Measurements from ENCODE around the gene SERPING1. TPM values are rescaled to one million over a fixed set of nuclear protein-coding genes. Genes with fewer than 3 reads are reported as not detected.
A peak's percentile ranks its signal among the peaks of the same experiment; 100 is the strongest.

Gene SERPING1
- polyA plus RNA-seq, 1 of the 3 experiments (the other 2 are of a cell fraction), result 4.5 TPM

DNA sequence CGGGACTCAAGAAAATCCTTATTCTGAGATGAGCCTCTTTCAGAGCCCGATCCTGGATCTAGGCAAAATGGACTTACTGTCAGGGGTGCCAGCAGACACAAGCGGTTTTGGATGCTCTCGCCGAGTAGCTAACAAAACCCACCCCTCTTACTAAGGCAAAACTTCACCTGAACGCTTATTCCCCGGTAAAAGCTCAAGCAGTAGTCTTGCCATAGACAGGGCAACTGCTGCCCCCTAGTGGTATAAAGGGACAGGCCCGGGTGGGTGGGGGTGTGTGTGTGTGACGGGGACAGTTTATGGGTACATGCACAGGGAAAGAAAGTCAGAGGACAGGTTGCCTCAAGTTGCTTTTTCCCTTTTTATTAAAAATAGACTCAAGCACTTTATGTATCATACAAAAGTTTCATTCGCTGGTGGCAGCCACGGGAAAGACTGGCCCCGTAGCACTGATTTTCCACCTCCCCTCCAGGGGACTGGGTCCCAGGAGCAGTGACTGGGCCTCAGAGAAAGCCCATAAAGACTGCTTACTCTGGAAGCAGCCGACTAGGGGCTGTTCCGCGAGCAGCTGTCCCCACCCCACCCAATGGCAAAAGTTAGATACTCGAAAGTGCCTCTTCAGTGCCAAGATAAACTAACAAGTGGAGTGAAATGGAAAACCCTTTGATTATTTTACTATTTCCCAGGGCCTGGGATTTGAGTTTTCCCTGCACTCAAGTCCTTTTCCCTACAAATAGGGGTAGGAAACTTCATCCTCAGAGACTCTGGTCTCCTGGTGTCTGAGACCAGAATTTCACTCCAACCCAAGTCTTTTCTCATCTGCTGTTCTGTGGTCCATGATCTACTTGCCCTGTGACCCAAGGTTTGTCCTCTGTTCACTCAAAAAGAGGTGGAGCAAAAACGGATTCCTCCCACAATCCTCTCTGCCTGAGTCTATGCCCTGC is 47.5 kb downstream of the SERPING1 start:
- H3K79me2 ChIP-seq (ENCODE audit: insufficient read depth), result peaks cover 33% of the 10 kb centered on the region
- H3K9me3 ChIP-seq, result no peaks in the 10 kb centered on the region
- no peak for TF ChIP-seq MEF2A (IDR thresholded peaks at IDR 0.05; ENCODE audit: borderline replicate concordance, low read depth)
- TF ChIP-seq TEAD4 (IDR thresholded peaks at IDR 0.05; ENCODE audit: borderline replicate concordance, insufficient read depth), result no peak
- TF ChIP-seq RFX5 (IDR thresholded peaks at IDR 0.05; ENCODE audit: low read length), result no peak
- no peak for TF ChIP-seq MXI1 (IDR thresholded peaks at IDR 0.05; ENCODE audit: low read depth, low read length)
- TF ChIP-seq POLR2AphosphoS5 (IDR thresholded peaks at IDR 0.05; ENCODE audit: low read depth, low read length), result 0 out of 2 replicates have a peak, but pooled peaks have one; percentile 40
- no peak for TF ChIP-seq RCOR1 (IDR thresholded peaks at IDR 0.05; ENCODE audit: low read length)
- TF ChIP-seq ELF1 (IDR thresholded peaks at IDR 0.05), result no peak
- TF ChIP-seq PBX3 (IDR thresholded peaks at IDR 0.05), result no peak
- no peak for TF ChIP-seq EP300 (IDR thresholded peaks at IDR 0.05; ENCODE audit: borderline replicate concordance in 1 of 2, low read depth in 1 of 2, low read length in 1 of 2)
- no peak for TF ChIP-seq ZBTB33 (IDR thresholded peaks at IDR 0.05; ENCODE audit: borderline replicate concordance, low read depth)
- TF ChIP-seq, protein P1, sequence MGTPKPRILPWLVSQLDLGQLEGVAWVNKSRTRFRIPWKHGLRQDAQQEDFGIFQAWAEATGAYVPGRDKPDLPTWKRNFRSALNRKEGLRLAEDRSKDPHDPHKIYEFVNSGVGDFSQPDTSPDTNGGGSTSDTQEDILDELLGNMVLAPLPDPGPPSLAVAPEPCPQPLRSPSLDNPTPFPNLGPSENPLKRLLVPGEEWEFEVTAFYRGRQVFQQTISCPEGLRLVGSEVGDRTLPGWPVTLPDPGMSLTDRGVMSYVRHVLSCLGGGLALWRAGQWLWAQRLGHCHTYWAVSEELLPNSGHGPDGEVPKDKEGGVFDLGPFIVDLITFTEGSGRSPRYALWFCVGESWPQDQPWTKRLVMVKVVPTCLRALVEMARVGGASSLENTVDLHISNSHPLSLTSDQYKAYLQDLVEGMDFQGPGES (IDR thresholded peaks at IDR 0.05; ENCODE audit: low read depth, low read length), result no peak
- 0 out of 2 replicates have a peak, but pooled peaks have one; percentile 15 for TF ChIP-seq SIN3A (IDR thresholded peaks at IDR 0.05; ENCODE audit: borderline replicate concordance, low read depth, low read length)
- no peak for TF ChIP-seq FOXM1 (IDR thresholded peaks at IDR 0.05; ENCODE audit: low read depth)
- peak; percentile 87 for TF ChIP-seq CTCF (IDR thresholded peaks at IDR 0.05)
- no peak for TF ChIP-seq CHD2 (IDR thresholded peaks at IDR 0.05; ENCODE audit: low read length, partially characterized antibody)
- no peak for TF ChIP-seq JUND (IDR thresholded peaks at IDR 0.05)
- no peak for TF ChIP-seq GABPA (IDR thresholded peaks at IDR 0.05; ENCODE audit: low read depth)
- peak; percentile 78 for TF ChIP-seq RAD21 (IDR thresholded peaks at IDR 0.05; ENCODE audit: low read length)
- TF ChIP-seq SMC3 (IDR thresholded peaks at IDR 0.05; ENCODE audit: low read depth, low read length), result peak; percentile 55
- TF ChIP-seq EZH2phosphoT487 (IDR thresholded peaks at IDR 0.05; ENCODE audit: borderline replicate concordance, low read depth), result no peak
- no peak for TF ChIP-seq GATA2 (CRISPR knock-in tag; IDR thresholded peaks at IDR 0.05)
- H3K9ac ChIP-seq, result no peak overlapping the region
- no peaks in the 10 kb centered on the region for H3K27me3 ChIP-seq (ENCODE audit: insufficient read depth)
- 32% methylated on average over 17 of the region's 17 CpGs for WGBS (ENCODE audit: low lambda C conversion rate)
- POLR2A ChIA-PET, result interaction anchor here (0.6 to 1.0 kb wide), 4 partner anchors 9 to 78 kb away, joined by 3 to 8 read pairs (median 4); partner anchors contain the start of gene UBE2L6
- CTCF ChIA-PET, result interaction anchor here (0.5 to 17.7 kb wide), 64 partner anchors 9 to 1040 kb away, joined by 3 to 326 read pairs (median 4); partner anchors contain the start of genes CLP1, MED19, RTN4RL2 and SLC43A1
- no peak overlapping the region; the same call in 1 of the 2 replicates for H3K4me2 ChIP-seq
- peak overlapping the region in 1 of 2 experiments; percentile 36; a peak in 1 of 4 replicates for H3K4me3 ChIP-seq (ENCODE audit: low read depth in 2 of 2, low read length in 1 of 2)
- H3K9me2 ChIP-seq, result no peaks in the 10 kb centered on the region
- H2AFZ ChIP-seq (ENCODE audit: low read depth), result no peak overlapping the region
- H4K20me1 ChIP-seq (ENCODE audit: insufficient read depth), result peaks cover 52% of the 10 kb centered on the region
- peaks cover 27 to 30% of the 10 kb centered on the region in 2 experiments; a peak in 3 of 4 replicates for H3K4me1 ChIP-seq (ENCODE audit: control insufficient read depth in 1 of 2, insufficient read depth in 2 of 2, low read depth in 1 of 2, low read length in 1 of 2)
- H3K27ac ChIP-seq (ENCODE audit: low read depth in 2 of 2, low read length in 1 of 2), result no peak overlapping the region
- peak; percentile 87 for DNase-seq
- H3K36me3 ChIP-seq (replicated peaks in 1 of 2; ENCODE audit: control insufficient read depth in 1 of 2, insufficient read depth in 2 of 2, low read length in 1 of 2), result peaks cover 3 to 4% of the 10 kb centered on the region in 2 experiments
- peaks cover 18% of the 10 kb centered on the region for H3F3A ChIP-seq (replicated peaks; ENCODE audit: insufficient read depth)
